GM12875 (cell line): ENCODE results near the gene DENND1A.

Source experiments
- H3K4me3 ChIP-seq: one replicate; pipeline ENCODE4 v1.5.1; 2011; ENCODE audit warnings: low read depth, low read length, control low read depth
- CTCF ChIP-seq: IDR thresholded peaks from 2 replicates; pipeline ENCODE4 v1.5.1; 2011; ENCODE audit warnings: low read depth, mild to moderate bottlenecking, control low read depth, inconsistent platforms, low read length, moderate library complexity, borderline replicate concordance; ENCODE audit not compliant: insufficient read depth

The DENND1A gene

GRCh38 chr9:123425836-123426365 lies 504.0 kb downstream of the DENND1A start:
- no peak overlapping the region for H3K4me3 ChIP-seq
- no peak for TF ChIP-seq CTCF

- H3K4me3 ChIP-seq = no peak overlapping the region
- TF ChIP-seq CTCF = no peak
These were observed 504.6 kb downstream of the DENND1A start for GRCh38 chr9:123425261-123425821.

- H3K4me3 ChIP-seq = no peak overlapping the region
- no peak for TF ChIP-seq CTCF
These were observed 505.2 kb downstream of the DENND1A start for GRCh38 chr9:123424552-123425225.

- no peak for TF ChIP-seq CTCF
- no peak overlapping the region for H3K4me3 ChIP-seq
These were observed 505.8 kb downstream of the DENND1A start for GRCh38 chr9:123424131-123424530.

- no peak overlapping the region for H3K4me3 ChIP-seq
- TF ChIP-seq CTCF = no peak
These were observed 506.6 kb downstream of the DENND1A start for GRCh38 chr9:123423311-123423640.

GRCh38 chr9:123422635-123423310 lies 507.2 kb downstream of the DENND1A start:
- H3K4me3 ChIP-seq = no peak overlapping the region
- no peak for TF ChIP-seq CTCF
